ENCODE measurements around the gene PSME1. TPM values are rescaled to one million over a fixed set of nuclear protein-coding genes. Genes with fewer than 3 reads are reported as not detected.

PSME1 gene
- total RNA-seq, 1 experiment from 2014 or later: 76.8 TPM

GRCh38 chr14:24159777-24160498 is 23.9 kb downstream of the PSME1 start:
- no peak for TF ChIP-seq FOXK1 (CRISPR knock-in tag; IDR thresholded peaks at IDR 0.05)
- no peak for TF ChIP-seq PRRX2 (CRISPR knock-in tag; IDR thresholded peaks at IDR 0.05)
- TF ChIP-seq E2F4 (CRISPR knock-in tag; IDR thresholded peaks at IDR 0.05; ENCODE audit: borderline replicate concordance, low read depth): no peak
- TF ChIP-seq RORB (CRISPR knock-in tag; IDR thresholded peaks at IDR 0.05): no peak
- TF ChIP-seq ATF6 (CRISPR knock-in tag; IDR thresholded peaks at IDR 0.05): no peak
- no peak for TF ChIP-seq SMAD4 (CRISPR knock-in tag; IDR thresholded peaks at IDR 0.05)
- no peak for TF ChIP-seq PRDM15 (CRISPR knock-in tag; IDR thresholded peaks at IDR 0.05)
- TF ChIP-seq GRHL2 (CRISPR knock-in tag; IDR thresholded peaks at IDR 0.05; ENCODE audit: insufficient replicate concordance, severe bottlenecking): no peak
- DNase-seq (ENCODE audit: low spot score) (no peak), ATAC-seq (no peak)
- no peaks in the 10 kb centered on the region for H3K27me3 Mint-ChIP-seq (ENCODE audit: low read depth)
- H3K27ac Mint-ChIP-seq: no peak overlapping the region
- H3K4me3 Mint-ChIP-seq: no peak overlapping the region
- POLR2A ChIA-PET: interaction anchor here (1.5 to 2.3 kb wide), 5 partner anchors 9 to 64 kb away, joined by 4 to 13 read pairs (median 7); partner anchors contain the start of genes DCAF11, IPO4, NRL and PSME2
- peaks cover 13% of the 10 kb centered on the region for H3K4me1 Mint-ChIP-seq
- H3K9me3 Mint-ChIP-seq: no peaks in the 10 kb centered on the region
- H3K36me3 Mint-ChIP-seq: peaks cover 44% of the 10 kb centered on the region
- CTCF ChIA-PET: interaction anchor here (0.7 to 2.7 kb wide), 20 partner anchors 9 to 272 kb away, joined by 3 to 42 read pairs (median 14); partner anchors contain the start of genes CHMP4A, DCAF11, DHRS1 and IPO4

GRCh38 chr14:24160499-24160849 is 24.5 kb downstream of the PSME1 start:
- peaks cover 13% of the 10 kb centered on the region for H3K4me1 Mint-ChIP-seq
- DNase-seq (ENCODE audit: low spot score): no peak
- H3K9me3 Mint-ChIP-seq: no peaks in the 10 kb centered on the region
- ChIA-PET CTCF (interaction anchor here (0.9 to 2.7 kb wide), 35 partner anchors 9 to 271 kb away, joined by 3 to 55 read pairs (median 7); partner anchors contain the start of genes CHMP4A, CIDEB, DCAF11 and DHRS1), POLR2A (interaction anchor here (0.6 to 2.3 kb wide), 11 partner anchors 10 to 875 kb away, joined by 3 to 13 read pairs (median 5); partner anchors contain the start of genes DCAF11, EMC9, IPO4 and NRL)
- peaks cover 40% of the 10 kb centered on the region for H3K36me3 Mint-ChIP-seq
- H3K4me3 Mint-ChIP-seq: no peak overlapping the region
- H3K27ac Mint-ChIP-seq: no peak overlapping the region
- no peak for ATAC-seq
- H3K27me3 Mint-ChIP-seq (ENCODE audit: low read depth): no peaks in the 10 kb centered on the region
- no peak for TF ChIP-seq AFF4 (CRISPR knock-in tag; IDR thresholded peaks at IDR 0.05; ENCODE audit: borderline replicate concordance)
- TF ChIP-seq PRDM15 (CRISPR knock-in tag; IDR thresholded peaks at IDR 0.05): no peak
- no peak for TF ChIP-seq MLX (CRISPR knock-in tag; IDR thresholded peaks at IDR 0.05)
- TF ChIP-seq ZNF423 (CRISPR knock-in tag; IDR thresholded peaks at IDR 0.05): no peak
- no peak for TF ChIP-seq ETV6 (CRISPR knock-in tag; IDR thresholded peaks at IDR 0.05)
- TF ChIP-seq ZNF281 (CRISPR knock-in tag; IDR thresholded peaks at IDR 0.05): no peak
- TF ChIP-seq SP1 (CRISPR knock-in tag; conservative IDR thresholded peaks at IDR 0.05): no peak

Data from WTC11 (cell line).